Measurements from ENCODE around the gene WTAP.

Gene WTAP

DNA sequence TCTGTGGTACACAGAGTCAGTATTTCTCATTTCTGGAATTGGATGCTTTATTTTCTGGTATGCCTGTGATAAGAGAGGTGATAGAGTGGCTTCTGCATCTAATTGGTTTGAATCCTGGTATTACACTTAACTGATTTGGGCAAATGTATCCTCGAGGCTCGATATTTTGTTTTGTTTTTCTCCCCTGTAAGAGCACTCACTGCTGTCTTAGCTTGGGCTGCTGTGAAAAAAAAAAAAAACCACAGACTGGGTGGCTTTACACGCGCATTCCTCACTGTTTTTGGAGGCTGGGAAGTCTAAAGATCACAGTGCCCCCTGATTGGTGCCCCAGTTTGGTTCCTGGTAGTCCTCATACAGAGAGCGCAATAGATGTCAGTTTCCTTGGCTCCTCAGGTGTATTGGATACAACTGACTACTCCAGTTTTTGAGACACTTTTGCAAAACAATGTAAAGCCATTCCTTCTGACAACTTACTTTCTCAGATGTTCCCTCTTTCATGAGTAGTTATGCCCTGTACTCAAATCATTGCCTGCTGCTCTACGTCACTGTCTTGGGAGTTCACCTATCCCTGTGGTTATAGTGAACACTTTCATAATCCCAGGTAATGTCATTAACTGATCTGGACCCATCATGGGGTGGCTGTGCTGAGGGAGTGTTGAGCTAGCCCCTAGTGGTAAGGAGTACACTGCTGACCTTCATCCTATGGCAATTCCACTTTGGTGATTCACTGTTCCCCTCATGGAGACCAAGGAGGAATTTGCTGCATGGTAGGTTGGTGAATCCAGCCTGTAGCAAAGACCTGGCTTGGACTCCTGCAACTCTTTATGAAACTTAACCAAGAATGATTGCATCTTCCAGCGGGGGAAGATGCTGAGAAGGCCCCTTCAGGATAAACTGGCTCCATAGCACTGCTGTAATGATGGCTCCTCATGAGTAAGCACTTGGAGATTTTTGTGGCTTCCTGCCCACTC is 31.0 kb downstream of the WTAP start:
- FAIRE-seq: no peak

DNA sequence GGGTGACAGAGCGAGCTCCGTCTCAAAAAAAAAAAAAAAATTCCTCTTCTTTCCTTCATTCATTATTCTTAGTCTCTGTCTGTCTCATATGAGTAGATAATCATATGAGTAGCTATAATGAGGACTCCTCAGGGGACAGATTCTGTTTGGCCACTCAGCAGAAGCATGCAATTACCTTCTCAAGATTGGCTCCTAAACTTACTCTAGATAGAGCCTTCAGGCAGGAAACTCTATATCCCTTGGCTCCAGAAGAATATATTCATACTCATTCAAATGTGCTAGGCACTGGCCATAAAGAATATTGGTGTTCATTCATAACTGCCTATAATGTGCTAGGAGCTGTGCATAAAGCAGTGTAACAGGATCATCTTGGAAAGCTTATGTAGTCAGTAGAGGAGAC is 32.3 kb downstream of the WTAP start:
- no peak for FAIRE-seq

More for the DNA sequence above, 31.0 kb downstream of the WTAP start:
- DNase-seq (ENCODE audit: extremely low spot score, insufficient read length, low read depth): no peak

GRCh38 chr6:159760602-159761057 is 33.3 kb downstream of the WTAP start:
- FAIRE-seq: no peak
- no peak for DNase-seq (ENCODE audit: extremely low spot score, insufficient read length, low read depth)

More for the DNA sequence above, 32.3 kb downstream of the WTAP start:
- DNase-seq (ENCODE audit: extremely low spot score, insufficient read length, low read depth): no peak

GRCh38 chr6:159761129-159761872 is 34.0 kb downstream of the WTAP start:
- DNase-seq (ENCODE audit: extremely low spot score, insufficient read length, low read depth): peak; percentile 3
- FAIRE-seq: no peak

DNA sequence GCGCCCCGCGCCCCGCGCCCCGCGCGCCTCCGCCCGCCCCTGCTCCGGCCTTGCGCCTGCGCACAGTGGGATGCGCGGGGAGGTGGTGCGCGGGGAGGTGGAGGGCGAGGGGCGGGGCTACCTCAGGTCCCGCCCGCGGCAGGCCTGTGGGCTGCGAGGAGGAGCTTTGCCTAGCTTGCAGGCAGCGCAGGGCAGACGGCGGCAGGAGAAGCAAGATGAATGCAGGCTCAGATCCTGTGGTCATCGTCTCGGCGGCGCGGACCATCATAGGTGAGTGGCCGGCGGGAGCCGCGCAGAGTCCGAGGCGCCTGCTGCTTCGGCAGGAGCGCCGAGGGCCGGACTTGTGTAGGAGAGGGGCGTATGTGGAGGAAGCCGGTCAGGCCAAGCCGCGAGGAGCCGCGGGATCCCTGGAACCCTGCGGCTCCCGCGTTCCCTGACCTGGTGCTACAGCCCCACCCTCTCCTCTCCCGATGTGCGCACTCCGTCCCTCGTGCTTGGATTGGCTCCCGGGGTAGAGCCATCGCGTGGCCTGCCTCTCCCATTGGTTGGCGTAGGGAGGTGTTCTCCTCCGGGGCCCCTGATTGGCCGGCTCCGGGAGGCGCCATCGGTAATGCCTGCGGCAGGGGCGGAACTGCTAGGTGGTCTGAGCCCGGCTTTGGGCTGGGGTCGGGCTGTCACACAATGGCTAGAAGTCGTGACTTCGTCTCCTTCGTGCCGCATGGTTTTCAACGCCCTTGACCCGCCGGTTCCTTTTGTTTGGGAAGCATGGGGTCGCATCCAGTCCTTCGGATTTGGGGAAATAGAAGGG is 34.8 kb downstream of the WTAP start, which contains the start of gene ACAT2:
TSS of gene ACAT2 (plus strand) at position 173 of the 808 bp plus-strand sequence. CDS start at position 216, 43 bp downstream.
- DNase-seq (ENCODE audit: extremely low spot score, insufficient read length, low read depth): peak; percentile 95
- peak; percentile 97 for FAIRE-seq

- peak; percentile 53 for FAIRE-seq
- DNase-seq (ENCODE audit: extremely low spot score, insufficient read length, low read depth): peak; percentile 4
Observed at GRCh38 chr6:159762681-159763293, 35.5 kb downstream of the WTAP start.

DNA sequence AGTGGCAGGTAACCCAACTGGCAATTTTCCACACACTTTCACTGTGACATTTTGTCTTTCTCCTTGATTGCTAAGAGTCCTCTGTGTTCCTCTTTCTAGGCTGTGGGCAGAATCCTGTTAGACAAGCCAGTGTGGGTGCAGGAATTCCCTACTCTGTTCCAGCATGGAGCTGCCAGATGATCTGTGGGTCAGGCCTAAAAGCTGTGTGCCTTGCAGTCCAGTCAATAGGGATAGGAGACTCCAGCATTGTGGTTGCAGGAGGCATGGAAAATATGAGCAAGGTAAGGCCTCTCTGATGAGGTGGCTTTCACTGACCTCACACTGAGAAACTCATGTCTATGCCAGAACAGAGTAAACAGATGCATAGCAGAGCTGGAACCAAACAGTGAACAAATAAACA is 39.6 kb downstream of the WTAP start:
- DNase-seq (ENCODE audit: extremely low spot score, insufficient read length, low read depth) (no peak), FAIRE-seq (no peak)

- no peak for DNase-seq (ENCODE audit: extremely low spot score, insufficient read length, low read depth)
- FAIRE-seq: no peak
Observed at GRCh38 chr6:159769470-159769869, 42.2 kb downstream of the WTAP start.

DNA sequence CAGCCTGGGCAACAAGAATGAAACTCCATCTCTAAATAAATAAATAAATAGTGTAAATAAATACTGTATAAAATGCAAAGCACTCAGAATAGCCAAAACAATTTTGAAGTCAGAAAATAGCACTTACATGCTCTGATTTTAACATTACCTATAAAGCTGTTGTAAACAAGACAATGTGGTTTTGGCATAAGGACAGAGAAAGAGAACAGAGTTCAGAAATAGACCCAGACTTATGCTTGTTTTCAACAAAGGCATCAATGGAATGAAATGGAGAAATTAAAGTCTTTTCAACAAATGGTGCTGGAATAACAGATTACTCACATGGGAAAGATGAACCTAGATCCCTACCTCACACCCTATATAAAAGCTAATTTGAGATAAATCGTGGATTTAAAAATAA is 44.9 kb downstream of the WTAP start:
- DNase-seq (ENCODE audit: extremely low spot score, insufficient read length, low read depth) (no peak), FAIRE-seq (no peak)

- DNase-seq (ENCODE audit: extremely low spot score, insufficient read length, low read depth) (no peak), FAIRE-seq (peak; percentile 24)
Observed at GRCh38 chr6:159777240-159777904, 50.1 kb downstream of the WTAP start.

DNA sequence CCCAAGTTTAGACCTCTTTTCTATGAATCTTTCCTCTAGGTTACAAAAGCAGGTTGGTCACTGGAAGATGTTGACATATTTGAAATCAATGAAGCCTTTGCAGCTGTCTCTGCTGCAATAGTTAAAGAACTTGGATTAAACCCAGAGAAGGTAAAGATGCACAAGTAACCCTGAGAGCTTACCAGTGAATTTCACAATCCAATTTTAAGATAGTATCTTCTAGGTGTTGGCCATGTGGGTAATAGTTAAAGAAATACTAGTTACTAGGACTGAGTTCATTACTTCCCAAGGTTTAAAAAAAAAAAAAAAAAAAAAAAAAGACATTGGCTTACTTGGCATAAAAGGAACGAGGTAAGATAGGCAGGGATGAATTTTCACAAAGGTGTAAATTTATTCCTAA is 50.8 kb downstream of the WTAP start:
- DNase-seq (ENCODE audit: extremely low spot score, insufficient read length, low read depth) (no peak), FAIRE-seq (no peak)

DNA sequence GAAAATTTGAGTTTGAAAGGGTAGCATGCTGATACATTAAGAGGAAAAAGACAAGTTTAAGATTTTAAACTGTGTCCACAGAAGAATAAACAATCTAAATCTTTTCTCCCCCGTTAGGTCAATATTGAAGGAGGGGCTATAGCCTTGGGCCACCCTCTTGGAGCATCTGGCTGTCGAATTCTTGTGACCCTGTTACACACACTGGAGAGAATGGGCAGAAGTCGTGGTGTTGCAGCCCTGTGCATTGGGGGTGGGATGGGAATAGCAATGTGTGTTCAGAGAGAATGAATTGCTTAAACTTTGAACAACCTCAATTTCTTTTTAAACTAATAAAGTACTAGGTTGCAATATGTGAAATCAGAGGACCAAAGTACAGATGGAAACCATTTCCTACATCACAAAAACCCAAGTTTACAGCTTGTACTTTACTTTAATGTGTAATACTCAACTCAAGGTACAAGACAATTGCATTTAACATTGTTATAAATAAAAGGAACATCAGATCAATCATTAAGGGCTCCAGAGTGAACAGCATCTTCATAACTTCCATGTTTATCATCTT is 51.3 kb downstream of the WTAP start:
- no peak for DNase-seq (ENCODE audit: extremely low spot score, insufficient read length, low read depth)
- peak; percentile 42 for FAIRE-seq

DNA sequence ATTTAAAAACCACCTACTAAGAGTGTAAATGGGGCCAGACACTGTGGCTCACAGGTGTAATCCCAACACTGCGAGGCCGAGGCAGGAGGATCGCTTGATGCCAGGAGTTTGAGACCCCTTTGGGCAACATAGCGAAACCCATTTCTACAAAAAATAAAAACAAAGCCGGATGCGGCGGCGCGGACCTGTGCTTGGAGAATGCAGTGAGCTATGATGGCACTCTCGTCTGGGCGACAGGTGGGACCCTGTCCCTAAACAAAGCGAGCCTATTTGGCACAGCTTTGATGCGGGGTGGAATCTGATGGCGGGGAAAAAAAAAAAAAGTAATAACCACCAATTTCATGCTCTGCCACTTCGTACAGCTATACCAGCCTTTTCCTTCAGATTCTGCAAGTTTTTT is 61.0 kb downstream of the WTAP start:
- DNase-seq (ENCODE audit: extremely low spot score, insufficient read length, low read depth) (no peak), FAIRE-seq (no peak)

GRCh38 chr6:159788753-159789376 is 61.6 kb downstream of the WTAP start:
- FAIRE-seq: no peak
- DNase-seq (ENCODE audit: extremely low spot score, insufficient read length, low read depth): no peak

- peak; percentile 99 for FAIRE-seq
- DNase-seq (ENCODE audit: extremely low spot score, insufficient read length, low read depth): peak; percentile 84
Observed at GRCh38 chr6:159789377-159790148, 62.3 kb downstream of the WTAP start, which contains the start of gene TCP1. Gene TCP1 (minus strand): TSS chr6:159789602. CDS start chr6:159789468, 134 bp downstream.

GRCh38 chr6:159790149-159790955 is 63.0 kb downstream of the WTAP start, which contains the start of gene MRPL18:
Gene MRPL18 (plus strand): TSS chr6:159790467. CDS start chr6:159790588, 121 bp downstream.
- FAIRE-seq: no peak
- DNase-seq (ENCODE audit: extremely low spot score, insufficient read length, low read depth): peak; percentile 80

All from GM18507 (cell line).